ENCODE measurements around the gene MED29. TPM values are rescaled to one million over a fixed set of nuclear protein-coding genes. Genes with fewer than 3 reads are reported as not detected.

MED29 gene
- total and polyA plus RNA-seq, 2 of the 13 experiments (the other 11 are each of a cell fraction or from before 2014, with no cell fraction given), result 14.0 to 19.7 TPM

GRCh38 chr19:39341719-39342604 is 49.2 kb upstream of the MED29 start, which contains the start of gene SAMD4B (continued):
- TF ChIP-seq PRDM15 (CRISPR knock-in tag; IDR thresholded peaks at IDR 0.05) (no peak), HNRNPLL (IDR thresholded peaks at IDR 0.05; ENCODE audit: low read depth, low read length, poor library complexity, severe bottlenecking) (no peak), GTF3A (CRISPR knock-in tag; conservative IDR thresholded peaks at IDR 0.05) (no peak), ARID2 (CRISPR knock-in tag; IDR thresholded peaks at IDR 0.05; ENCODE audit: borderline replicate concordance) (no peak), ZNF317 (CRISPR knock-in tag; IDR thresholded peaks at IDR 0.05) (peak; percentile 65; the same call in 1 of the 2 replicates), SOX6 (IDR thresholded peaks at IDR 0.05) (no peak), SOX6 (CRISPR knock-in tag; IDR thresholded peaks at IDR 0.05) (peak; percentile 67), NFATC3 (CRISPR knock-in tag; IDR thresholded peaks at IDR 0.05) (peak; percentile 39; the same call in 1 of the 2 replicates), ZKSCAN5 (CRISPR knock-in tag; IDR thresholded peaks at IDR 0.05) (no peak), PPARG (CRISPR knock-in tag; conservative IDR thresholded peaks at IDR 0.05) (no peak), ZNF598 (CRISPR knock-in tag; IDR thresholded peaks at IDR 0.05; ENCODE audit: borderline replicate concordance) (no peak), CC2D1A (CRISPR knock-in tag; IDR thresholded peaks at IDR 0.05) (peak; percentile 36; the same call in 1 of the 2 replicates), ATF7-NPFF (CRISPR knock-in tag; IDR thresholded peaks at IDR 0.05; ENCODE audit: low read depth) (peak; percentile 37; the same call in 1 of the 2 replicates), HNF1B (CRISPR knock-in tag; IDR thresholded peaks at IDR 0.05) (peak; percentile 91), MBD4 (IDR thresholded peaks at IDR 0.05; ENCODE audit: borderline replicate concordance, low read length) (no peak), ZBTB43 (CRISPR knock-in tag; conservative IDR thresholded peaks at IDR 0.05) (0 out of 2 replicates have a peak, but pooled peaks have one; percentile 55), PBX2 (CRISPR knock-in tag; IDR thresholded peaks at IDR 0.05) (peak; percentile 73), HHEX (CRISPR knock-in tag; IDR thresholded peaks at IDR 0.05) (no peak)
- TF ChIP-seq, protein P1, sequence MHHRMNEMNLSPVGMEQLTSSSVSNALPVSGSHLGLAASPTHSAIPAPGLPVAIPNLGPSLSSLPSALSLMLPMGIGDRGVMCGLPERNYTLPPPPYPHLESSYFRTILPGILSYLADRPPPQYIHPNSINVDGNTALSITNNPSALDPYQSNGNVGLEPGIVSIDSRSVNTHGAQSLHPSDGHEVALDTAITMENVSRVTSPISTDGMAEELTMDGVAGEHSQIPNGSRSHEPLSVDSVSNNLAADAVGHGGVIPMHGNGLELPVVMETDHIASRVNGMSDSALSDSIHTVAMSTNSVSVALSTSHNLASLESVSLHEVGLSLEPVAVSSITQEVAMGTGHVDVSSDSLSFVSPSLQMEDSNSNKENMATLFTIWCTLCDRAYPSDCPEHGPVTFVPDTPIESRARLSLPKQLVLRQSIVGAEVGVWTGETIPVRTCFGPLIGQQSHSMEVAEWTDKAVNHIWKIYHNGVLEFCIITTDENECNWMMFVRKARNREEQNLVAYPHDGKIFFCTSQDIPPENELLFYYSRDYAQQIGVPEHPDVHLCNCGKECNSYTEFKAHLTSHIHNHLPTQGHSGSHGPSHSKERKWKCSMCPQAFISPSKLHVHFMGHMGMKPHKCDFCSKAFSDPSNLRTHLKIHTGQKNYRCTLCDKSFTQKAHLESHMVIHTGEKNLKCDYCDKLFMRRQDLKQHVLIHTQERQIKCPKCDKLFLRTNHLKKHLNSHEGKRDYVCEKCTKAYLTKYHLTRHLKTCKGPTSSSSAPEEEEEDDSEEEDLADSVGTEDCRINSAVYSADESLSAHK (CRISPR knock-in tag; IDR thresholded peaks at IDR 0.05; ENCODE audit: borderline replicate concordance), result no peak

Measured in HepG2 (cell line).